GM19025 (cell line): ENCODE measurements around the gene LILRB3.
"Not testable (repeated sequence)": the region's sequence is repeated elsewhere in the genome, so short reads cannot be mapped to it uniquely, and the experiment has no call there.

Source experiments
- ATAC-seq: cut with Tn5 transposase; IDR thresholded peaks from one replicate; pipeline ENCODE4 v1.9.1; 2021; ENCODE audit warnings: mild to moderate bottlenecking, low read depth, moderate library complexity; ENCODE audit not compliant: unreplicated experiment

LILRB3 gene

GRCh38 chr19:54222474-54223276, at the start of gene LILRB3:
Gene LILRB3, minus strand, starts transcription at chr19:54223007. Its CDS starts 31 bp downstream, at chr19:54222976.
- not testable (repeated sequence) for ATAC-seq

- not testable (repeated sequence) for ATAC-seq
Observed at GRCh38 chr19:54272181-54272580, 49.4 kb upstream of the LILRB3 start.

DNA sequence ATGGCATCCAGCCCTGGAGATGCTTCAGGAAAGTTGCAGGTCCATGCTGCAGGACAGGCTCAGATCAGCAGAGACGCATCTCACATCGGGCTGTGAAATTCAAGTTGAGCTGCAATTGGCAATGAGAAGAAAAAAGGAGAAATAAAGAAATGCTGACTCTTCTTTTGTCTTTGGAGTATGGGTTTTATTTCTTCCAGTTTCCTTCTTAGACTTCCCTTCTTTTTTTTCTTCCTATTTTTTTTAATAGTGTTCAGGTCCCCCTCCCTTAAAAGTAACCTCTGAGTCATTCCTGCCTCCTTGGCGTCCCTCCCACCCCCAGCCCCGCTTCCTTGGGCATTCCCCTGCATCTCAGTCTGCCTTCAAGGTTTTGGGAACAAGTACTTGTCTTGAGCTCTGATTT, 48.8 kb upstream of the LILRB3 start:
- not testable (repeated sequence) for ATAC-seq

- ATAC-seq = no peak
Observed at GRCh38 chr19:54271106-54271505, 48.3 kb upstream of the LILRB3 start.

GRCh38 chr19:54268936-54269335, 46.1 kb upstream of the LILRB3 start:
- ATAC-seq = no peak

DNA sequence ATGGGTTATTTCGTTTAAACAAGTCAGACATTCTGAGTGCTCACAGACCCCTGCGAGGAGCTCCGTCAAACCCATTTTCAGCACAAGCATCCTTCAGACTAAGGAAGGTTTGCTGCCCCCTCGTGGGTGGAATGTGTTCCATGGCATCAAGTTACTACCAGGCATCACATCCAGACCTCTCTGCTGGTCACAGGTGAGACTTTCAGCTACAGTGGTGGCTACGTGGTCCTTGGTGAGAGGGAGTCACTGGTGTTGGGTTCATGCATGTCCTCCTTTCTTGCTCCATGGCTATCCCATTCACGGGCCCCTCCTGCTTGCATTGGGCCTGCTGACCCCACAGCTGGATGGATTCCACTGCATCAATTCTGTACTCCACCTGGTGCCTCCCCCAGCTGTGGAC, 43.3 kb upstream of the LILRB3 start:
- ATAC-seq = no peak

DNA sequence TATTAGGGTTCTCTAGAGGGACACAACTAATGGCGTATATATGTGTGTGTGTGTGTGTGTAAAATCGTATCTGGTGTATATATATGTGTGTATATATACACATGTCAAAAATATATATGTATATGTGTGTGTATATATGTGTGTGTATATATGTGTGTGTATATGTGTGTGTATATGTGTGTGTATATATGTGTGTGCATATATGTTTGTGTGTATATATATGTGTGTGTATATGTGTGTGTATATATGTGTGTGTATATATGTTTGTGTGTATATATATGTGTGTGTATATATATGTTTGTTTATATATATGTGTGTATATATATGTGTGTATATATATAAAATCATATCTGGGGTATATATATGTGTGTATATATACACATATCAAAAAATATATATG, 39.7 kb upstream of the LILRB3 start:
- ATAC-seq = no peak

DNA sequence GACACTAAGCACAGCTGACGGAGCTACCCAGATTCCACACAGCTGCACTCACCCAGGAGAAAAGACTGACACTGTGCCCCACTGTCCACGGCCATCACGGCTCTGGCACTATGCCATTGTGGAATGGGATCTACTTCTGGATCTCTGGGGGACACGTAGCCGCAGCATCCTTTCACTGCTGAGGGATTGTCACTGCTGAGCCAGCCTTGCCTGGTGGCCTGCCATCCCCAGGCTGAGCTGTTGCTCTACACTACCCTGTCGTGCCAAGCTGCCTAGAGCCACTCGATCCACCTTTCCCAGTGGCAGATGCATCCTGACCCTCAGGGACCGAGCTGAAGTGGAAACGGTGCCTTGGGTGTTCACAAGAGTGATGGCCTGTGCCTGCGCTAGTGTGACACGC, 39.3 kb upstream of the LILRB3 start:
- ATAC-seq = no peak

- ATAC-seq = no peak
Observed at GRCh38 chr19:54257116-54257480, 34.3 kb upstream of the LILRB3 start, which contains the start of gene LILRB5. Gene LILRB5, minus strand, starts transcription at chr19:54257273. Its CDS starts 80 bp downstream, at chr19:54257193.

DNA sequence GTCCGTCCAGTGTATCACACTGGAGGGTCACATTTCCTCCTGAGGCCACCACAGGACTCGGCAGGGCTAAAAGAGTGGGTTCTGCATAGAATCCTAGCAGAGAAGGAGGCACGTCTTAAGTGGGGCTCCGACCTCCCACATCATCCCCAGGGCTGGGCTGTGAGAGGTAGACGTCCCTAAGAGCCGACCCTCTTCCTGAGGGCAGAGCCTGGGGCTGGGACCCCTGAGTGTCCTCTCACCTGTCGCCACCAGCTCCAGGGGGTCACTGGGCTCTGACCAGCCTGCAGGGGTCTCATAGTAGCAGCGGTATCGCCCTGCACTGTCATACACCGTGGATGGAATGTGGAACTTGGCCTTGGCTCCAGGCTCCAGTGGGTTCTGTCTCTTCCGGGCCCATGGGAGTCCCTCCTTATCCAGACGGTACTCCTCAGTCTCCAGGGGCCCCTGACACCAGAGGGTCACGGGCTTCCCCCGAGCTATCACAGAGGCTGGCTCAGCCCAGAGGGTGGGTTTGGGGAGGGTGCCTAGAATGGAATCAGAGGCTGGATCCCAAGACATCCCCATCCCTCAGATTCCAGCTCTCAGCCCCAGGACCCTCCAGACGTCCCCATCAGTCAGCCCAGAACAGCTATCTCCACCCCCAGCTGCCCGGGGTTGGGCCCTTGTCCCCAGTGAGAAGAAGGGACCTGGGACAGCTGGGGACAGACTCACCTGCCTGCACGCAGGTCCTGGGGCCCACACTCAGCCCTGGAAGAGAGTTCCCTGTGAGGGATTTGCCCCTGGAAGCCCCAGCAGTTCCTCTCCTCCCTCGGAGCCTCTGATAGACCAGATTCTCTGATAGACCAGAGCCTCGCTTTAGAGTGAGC, 33.7 kb upstream of the LILRB3 start:
- ATAC-seq = no peak

- ATAC-seq = no peak
Observed at GRCh38 chr19:54255105-54255775, 32.4 kb upstream of the LILRB3 start.

GRCh38 chr19:54254195-54254906, 31.5 kb upstream of the LILRB3 start:
- no peak for ATAC-seq

DNA sequence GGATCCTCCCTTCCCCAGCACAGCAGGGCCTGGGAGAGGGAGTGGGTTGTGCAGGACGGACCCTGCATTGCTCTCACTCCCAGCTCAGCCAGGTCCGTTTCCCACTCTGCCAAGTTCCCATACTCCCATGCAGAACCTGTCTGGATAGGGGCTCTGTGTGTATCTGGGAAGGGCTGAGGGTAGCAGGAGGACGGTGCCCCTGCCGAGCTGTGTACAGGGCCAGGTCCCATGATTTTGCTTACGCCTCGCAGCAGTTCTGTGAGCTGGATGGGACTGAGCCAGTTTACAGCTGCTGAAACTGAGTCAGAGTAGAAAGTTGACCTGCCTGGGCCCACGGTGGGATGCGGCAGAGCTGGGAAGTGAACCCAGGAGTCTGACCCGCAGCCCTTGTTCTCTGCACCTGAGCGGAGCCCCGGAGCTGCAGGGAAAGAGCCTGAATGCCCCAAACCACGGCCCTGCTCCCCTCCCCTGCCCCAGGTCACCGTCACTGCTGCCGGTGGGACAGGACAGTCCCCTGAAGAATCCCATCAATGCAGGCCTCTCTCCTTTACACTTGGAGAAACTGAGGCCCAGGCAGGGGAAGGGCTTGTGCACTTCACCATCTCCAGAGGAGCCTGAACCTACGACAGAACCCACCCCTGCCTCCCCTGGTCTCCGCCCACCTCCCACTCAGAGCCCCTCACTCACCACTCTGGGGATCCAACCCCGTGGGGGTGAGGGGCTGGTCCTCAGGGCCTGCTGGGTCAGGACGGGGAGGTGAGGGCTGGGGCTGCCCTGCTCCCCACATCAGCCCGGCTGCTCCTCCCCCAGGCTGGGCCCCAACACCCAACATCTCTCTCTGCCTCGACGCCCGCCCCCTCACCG, 30.8 kb upstream of the LILRB3 start:
- ATAC-seq = no peak

- no peak for ATAC-seq
Observed at GRCh38 chr19:54252845-54253244, 30.0 kb upstream of the LILRB3 start.

- no peak for ATAC-seq
Observed at GRCh38 chr19:54252243-54252642, 29.4 kb upstream of the LILRB3 start.

- no peak for ATAC-seq
Observed at GRCh38 chr19:54248016-54248601, 25.3 kb upstream of the LILRB3 start.

- ATAC-seq = no peak
Observed at GRCh38 chr19:54247106-54247930, 24.5 kb upstream of the LILRB3 start.

DNA sequence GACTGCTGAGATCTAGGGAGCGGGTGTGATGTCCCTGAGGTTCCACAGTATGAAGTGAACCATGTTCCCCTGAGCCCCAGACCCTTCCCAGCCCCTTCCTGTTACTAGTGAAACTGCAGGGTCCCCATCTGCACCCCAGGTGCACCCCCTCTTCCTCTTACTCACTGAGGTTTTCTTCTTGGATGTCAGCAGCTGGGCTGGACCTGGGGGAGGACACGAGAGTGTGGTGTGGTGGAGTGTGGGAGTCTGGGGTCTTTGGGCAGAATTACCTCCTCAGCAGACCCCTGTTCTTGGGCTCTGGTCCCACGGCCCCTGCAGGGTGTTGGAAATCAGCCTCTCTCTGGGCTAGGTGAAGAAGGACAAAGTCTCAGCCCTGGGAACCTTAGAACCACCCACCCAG, 23.1 kb upstream of the LILRB3 start:
- no peak for ATAC-seq
